KMS-11 (cell line): ENCODE data around the gene TBCD.

Experiments
- H2AFZ ChIP-seq: fragments of 200-600 bp; sonication (generic); 2 replicates; pipeline ENCODE4 v1.6.1; 2016; ENCODE audit warnings: antibody characterized with exemption, mixed run types, low read depth
- H3K27ac ChIP-seq: fragments of 200-600 bp; sonication (generic); 2 replicates; pipeline ENCODE4 v1.6.1; 2016; ENCODE audit warnings: mild to moderate bottlenecking, mixed run types
- H3K27me3 ChIP-seq: fragments of 200-600 bp; sonication (generic); 2 replicates; pipeline ENCODE4 v1.6.1; 2017; ENCODE audit warnings: mild to moderate bottlenecking, low read depth, mixed run types, moderate library complexity; ENCODE audit not compliant: insufficient read depth
- H3K36me3 ChIP-seq: fragments of 200-600 bp; sonication (generic); 2 replicates; pipeline ENCODE4 v1.6.1; 2017; ENCODE audit warnings: mild to moderate bottlenecking, mixed run types; ENCODE audit not compliant: insufficient read depth
- H3K4me1 ChIP-seq: fragments of 200-600 bp; sonication (generic); 2 replicates; pipeline ENCODE4 v1.6.1; 2016; ENCODE audit warnings: mild to moderate bottlenecking, low read depth, mixed run types; ENCODE audit not compliant: poor library complexity, severe bottlenecking
- H3K4me2 ChIP-seq: fragments of 200-600 bp; sonication (generic); 2 replicates; pipeline ENCODE4 v1.7.0; 2016; ENCODE audit warnings: mild to moderate bottlenecking, mixed run types
- H3K4me3 ChIP-seq: fragments of 200-600 bp; sonication (generic); IDR thresholded peaks from 2 replicates; pipeline ENCODE4 v1.6.1; 2017; ENCODE audit warnings: low read depth, low read length, mixed read lengths; ENCODE audit not compliant: insufficient read depth
- H3K79me2 ChIP-seq: fragments of 200-600 bp; sonication (generic); 2 replicates; pipeline ENCODE4 v1.6.1; 2016; ENCODE audit warnings: low read depth, mixed run types; ENCODE audit not compliant: insufficient read depth
- H3K9ac ChIP-seq: fragments of 200-600 bp; sonication (generic); 2 replicates; pipeline ENCODE4 v1.6.1; 2016; ENCODE audit warnings: mild to moderate bottlenecking, mixed run types
- H4K20me1 ChIP-seq: fragments of 200-600 bp; sonication (generic); 2 replicates; pipeline ENCODE4 v1.6.1; 2016; ENCODE audit warnings: mild to moderate bottlenecking, mixed run types; ENCODE audit not compliant: insufficient read depth
- TF ChIP-seq, protein P1 (sequence below): fragments of 200-600 bp; sonication (generic); conservative IDR thresholded peaks from 2 replicates; pipeline ENCODE4 v1.6.1; 2017; ENCODE audit warnings: low read depth, mild to moderate bottlenecking, antibody characterized with exemption, low read length, moderate library complexity, mixed read lengths

Gene TBCD

DNA sequence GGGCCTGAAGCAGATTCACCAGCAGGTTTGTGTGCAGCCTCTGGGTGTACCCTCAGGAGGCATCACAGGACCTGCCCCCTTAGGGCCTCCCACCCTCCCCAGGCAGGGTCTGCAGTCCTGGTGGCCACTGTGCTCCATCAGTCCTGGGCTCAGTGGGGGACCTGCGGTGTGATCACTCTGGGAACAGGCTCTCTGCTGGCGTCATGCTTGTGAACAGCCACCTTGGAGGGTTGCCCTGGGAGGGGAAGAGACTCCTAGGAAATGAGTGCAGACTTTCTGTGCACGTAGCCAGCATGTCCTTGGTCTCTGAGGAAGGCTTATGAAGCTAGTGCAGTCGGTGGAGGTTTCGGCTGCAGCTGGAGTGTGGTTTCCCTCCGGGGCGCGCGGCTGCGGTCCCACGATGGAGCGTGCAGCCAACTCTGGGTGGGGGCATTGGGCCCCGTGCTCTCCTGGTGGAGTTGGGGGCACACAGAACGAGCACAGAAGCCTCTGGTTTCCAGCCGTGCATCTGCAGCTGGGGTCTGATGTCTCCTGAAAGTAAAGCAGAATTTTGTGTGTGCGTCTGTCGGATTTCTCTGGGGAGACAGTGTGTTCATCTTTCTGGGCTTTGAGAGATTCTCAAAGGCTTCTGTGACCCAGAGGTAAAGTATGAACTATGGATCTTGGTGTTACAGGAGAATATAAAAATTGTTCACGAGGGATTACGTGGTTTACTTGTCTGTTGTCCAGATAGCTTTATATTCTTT, 156.1 kb downstream of the TBCD start:
- TF ChIP-seq, protein P1, sequence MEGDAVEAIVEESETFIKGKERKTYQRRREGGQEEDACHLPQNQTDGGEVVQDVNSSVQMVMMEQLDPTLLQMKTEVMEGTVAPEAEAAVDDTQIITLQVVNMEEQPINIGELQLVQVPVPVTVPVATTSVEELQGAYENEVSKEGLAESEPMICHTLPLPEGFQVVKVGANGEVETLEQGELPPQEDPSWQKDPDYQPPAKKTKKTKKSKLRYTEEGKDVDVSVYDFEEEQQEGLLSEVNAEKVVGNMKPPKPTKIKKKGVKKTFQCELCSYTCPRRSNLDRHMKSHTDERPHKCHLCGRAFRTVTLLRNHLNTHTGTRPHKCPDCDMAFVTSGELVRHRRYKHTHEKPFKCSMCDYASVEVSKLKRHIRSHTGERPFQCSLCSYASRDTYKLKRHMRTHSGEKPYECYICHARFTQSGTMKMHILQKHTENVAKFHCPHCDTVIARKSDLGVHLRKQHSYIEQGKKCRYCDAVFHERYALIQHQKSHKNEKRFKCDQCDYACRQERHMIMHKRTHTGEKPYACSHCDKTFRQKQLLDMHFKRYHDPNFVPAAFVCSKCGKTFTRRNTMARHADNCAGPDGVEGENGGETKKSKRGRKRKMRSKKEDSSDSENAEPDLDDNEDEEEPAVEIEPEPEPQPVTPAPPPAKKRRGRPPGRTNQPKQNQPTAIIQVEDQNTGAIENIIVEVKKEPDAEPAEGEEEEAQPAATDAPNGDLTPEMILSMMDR, result no peak
- Histone ChIP-seq H2AFZ (no peak overlapping the region), H3K36me3 (no peaks in the 10 kb centered on the region), H4K20me1 (no peaks in the 10 kb centered on the region), H3K79me2 (no peaks in the 10 kb centered on the region), H3K4me1 (no peaks in the 10 kb centered on the region), H3K27me3 (no peaks in the 10 kb centered on the region), H3K4me2 (no peak overlapping the region), H3K4me3 (no peak overlapping the region), H3K9ac (no peak overlapping the region), H3K27ac (no peak overlapping the region)

DNA sequence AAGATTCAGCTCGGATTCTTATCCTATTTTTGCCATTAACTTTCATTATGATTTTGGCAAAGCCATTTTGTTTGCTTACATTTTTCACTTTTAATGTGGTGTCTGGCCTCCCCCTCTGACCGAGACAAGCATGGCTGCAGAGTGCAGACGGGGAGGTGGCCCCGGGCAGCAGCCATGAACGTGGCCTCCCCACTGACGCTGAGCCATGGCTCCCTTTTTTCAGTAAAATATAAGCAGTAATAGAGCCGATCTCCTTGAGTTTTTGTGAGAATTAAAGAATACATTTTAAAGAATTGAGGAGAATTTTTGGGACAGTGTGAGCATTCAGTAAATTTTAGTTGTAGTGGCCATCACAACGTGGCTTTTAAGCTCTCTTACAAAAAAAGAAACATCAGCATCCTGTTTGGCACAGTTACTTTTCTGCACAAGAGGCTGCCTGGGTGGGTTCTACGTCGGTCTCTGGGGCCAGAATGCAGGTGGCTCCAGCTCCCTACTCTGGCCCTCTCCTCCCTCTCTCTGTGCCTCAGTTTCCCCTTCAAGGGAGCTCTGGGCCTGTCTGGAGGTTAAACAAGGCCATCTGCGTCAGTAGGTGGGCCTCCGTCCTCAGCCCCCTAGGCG, 156.8 kb downstream of the TBCD start:
- H3K27me3 ChIP-seq, result no peaks in the 10 kb centered on the region
- no peaks in the 10 kb centered on the region for H3K4me1 ChIP-seq
- H3K9ac ChIP-seq, result no peak overlapping the region
- no peaks in the 10 kb centered on the region for H3K36me3 ChIP-seq
- H3K4me2 ChIP-seq, result no peak overlapping the region
- no peak overlapping the region for H3K27ac ChIP-seq
- H3K4me3 ChIP-seq, result no peak overlapping the region
- H3K79me2 ChIP-seq, result no peaks in the 10 kb centered on the region
- H2AFZ ChIP-seq, result no peak overlapping the region
- TF ChIP-seq, protein P1, result no peak
- no peaks in the 10 kb centered on the region for H4K20me1 ChIP-seq

DNA sequence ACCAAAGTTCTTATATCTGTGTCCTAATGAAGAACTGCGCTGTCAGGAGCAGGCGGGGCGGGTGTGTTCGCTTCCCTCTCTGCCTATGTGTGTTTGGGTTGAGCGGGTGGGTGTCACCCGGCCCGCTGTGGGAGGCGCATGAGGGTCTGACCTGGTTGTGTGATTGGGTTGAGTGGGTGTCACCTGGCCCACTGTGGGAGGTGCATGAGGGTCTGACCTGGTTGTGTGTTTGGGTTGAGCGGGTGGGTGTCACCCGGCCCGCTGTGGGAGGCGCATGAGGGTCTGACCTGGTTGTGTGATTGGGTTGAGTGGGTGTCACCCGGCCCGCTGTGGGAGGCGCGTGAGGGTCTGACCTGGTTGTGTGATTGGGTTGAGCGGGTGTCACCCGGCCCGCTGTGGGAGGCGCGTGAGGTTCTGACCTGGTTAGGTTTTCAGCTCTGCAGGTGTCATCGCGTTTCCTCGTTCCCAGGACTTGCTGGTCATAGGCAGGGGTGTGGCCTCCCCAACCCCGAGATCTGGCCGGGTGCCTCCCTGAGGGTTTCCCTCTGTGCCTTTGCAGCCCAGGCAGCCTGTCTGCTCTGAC, 157.5 kb downstream of the TBCD start:
- no peaks in the 10 kb centered on the region for H3K36me3 ChIP-seq

DNA sequence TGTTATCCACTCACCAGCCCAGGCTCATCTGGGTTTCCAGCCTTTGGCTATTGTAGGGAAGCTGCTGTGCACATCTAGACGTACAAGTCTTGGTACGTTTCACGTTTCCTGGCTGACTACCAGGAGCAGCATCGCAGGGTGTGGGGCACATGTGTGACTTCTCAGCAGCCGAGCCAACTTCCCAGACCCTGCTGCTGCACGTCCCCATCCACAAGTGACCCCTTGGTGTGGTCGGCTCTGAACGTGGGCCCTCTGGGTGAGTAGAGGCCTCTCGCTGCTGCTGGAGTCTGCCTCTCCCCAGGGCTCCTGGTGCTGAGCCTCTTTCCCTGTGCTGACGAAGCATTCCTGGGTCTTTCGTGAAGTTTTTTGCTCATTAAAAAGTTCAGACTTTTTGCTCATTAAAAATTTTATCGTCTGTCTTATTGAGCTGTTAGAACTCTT, 158.2 kb downstream of the TBCD start:
- Histone ChIP-seq H3K9ac (no peak overlapping the region), H3K27me3 (no peaks in the 10 kb centered on the region), H2AFZ (no peak overlapping the region), H4K20me1 (no peaks in the 10 kb centered on the region), H3K79me2 (no peaks in the 10 kb centered on the region), H3K4me2 (no peak overlapping the region), H3K4me1 (no peaks in the 10 kb centered on the region), H3K36me3 (no peaks in the 10 kb centered on the region), H3K4me3 (no peak overlapping the region), H3K27ac (no peak overlapping the region)
- TF ChIP-seq, protein P1, result no peak

More for the DNA sequence above, 157.5 kb downstream of the TBCD start:
- no peaks in the 10 kb centered on the region for H4K20me1 ChIP-seq
- H3K4me3 ChIP-seq, result no peak overlapping the region
- H3K4me2 ChIP-seq, result no peak overlapping the region
- TF ChIP-seq, protein P1, result no peak
- no peaks in the 10 kb centered on the region for H3K27me3 ChIP-seq
- H3K79me2 ChIP-seq, result no peaks in the 10 kb centered on the region
- no peaks in the 10 kb centered on the region for H3K4me1 ChIP-seq
- no peak overlapping the region for H3K27ac ChIP-seq
- no peak overlapping the region for H3K9ac ChIP-seq
- no peak overlapping the region for H2AFZ ChIP-seq
